ENCODE results near the gene SNAP91. TPM values are rescaled to one million over a fixed set of nuclear protein-coding genes. Genes with fewer than 3 reads are reported as not detected.

The SNAP91 gene
- total RNA-seq, 2 donors from 2014 or later: 2.9 to 7.2 TPM

DNA sequence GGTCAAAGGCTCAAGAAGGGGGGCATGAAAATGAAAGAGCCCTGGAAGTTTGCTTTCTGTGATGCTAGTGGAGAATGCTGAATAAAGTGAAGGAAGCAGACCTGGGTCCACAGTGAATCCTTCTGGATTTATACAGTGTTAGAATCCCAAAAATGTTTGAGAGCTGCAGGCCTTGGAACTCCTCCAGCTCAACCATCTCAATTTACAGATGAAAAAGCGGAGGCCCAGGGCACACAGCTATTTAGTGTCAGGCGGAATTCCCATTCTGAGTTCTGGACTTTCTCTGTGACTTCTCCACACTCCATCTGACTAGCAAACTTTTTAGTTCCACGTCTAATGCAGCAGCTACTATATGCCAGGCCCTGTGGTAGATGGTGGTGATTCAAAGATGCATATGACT, 198.1 kb downstream of the SNAP91 start:
- H3K9me3 ChIP-seq: no peaks in the 10 kb centered on the region
- intact Hi-C loops (cut with DNase I): loop anchor here (2.0 to 5.0 kb wide), 2 partner anchors 92 to 443 kb away; partner anchors contain the start of genes DOP1A and UBE3D
- no peak overlapping the region for H3K27ac ChIP-seq
- H3K4me3 ChIP-seq: no peak overlapping the region
- WGBS: 95% methylated on average over 3 of the region's 3 CpGs
- TF ChIP-seq, protein P1, sequence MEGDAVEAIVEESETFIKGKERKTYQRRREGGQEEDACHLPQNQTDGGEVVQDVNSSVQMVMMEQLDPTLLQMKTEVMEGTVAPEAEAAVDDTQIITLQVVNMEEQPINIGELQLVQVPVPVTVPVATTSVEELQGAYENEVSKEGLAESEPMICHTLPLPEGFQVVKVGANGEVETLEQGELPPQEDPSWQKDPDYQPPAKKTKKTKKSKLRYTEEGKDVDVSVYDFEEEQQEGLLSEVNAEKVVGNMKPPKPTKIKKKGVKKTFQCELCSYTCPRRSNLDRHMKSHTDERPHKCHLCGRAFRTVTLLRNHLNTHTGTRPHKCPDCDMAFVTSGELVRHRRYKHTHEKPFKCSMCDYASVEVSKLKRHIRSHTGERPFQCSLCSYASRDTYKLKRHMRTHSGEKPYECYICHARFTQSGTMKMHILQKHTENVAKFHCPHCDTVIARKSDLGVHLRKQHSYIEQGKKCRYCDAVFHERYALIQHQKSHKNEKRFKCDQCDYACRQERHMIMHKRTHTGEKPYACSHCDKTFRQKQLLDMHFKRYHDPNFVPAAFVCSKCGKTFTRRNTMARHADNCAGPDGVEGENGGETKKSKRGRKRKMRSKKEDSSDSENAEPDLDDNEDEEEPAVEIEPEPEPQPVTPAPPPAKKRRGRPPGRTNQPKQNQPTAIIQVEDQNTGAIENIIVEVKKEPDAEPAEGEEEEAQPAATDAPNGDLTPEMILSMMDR (IDR thresholded peaks at IDR 0.05): no peak
- TF ChIP-seq POLR2AphosphoS5 (IDR thresholded peaks at IDR 0.05): no peak
- TF ChIP-seq POLR2A (IDR thresholded peaks at IDR 0.05): no peak
- no peaks in the 10 kb centered on the region for H3K36me3 ChIP-seq
- H3K27me3 ChIP-seq (replicated peaks; ENCODE audit: insufficient read depth): no peaks in the 10 kb centered on the region
- no peaks in the 10 kb centered on the region for H3K4me1 ChIP-seq (replicated peaks)
- no peak for DNase-seq (ENCODE audit: low spot score)

DNA sequence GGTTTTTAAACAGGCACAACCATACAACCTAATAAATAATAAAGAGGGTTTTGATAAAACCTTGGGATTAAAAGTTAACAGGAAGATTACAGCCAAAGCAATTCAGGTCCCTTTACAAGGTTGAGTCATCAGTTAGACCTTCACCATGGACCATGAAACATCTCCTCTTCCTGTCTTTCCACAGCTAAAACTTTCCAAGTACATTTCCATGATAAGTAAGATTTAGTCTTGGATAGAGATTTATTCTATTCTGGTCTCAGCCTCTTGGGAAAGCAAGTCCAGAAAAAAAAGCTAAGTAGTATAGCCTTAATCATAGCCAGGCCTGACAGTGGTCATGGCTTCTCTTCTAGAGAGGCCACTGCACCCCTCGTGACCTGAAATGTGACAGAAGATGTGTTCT, 199.5 kb downstream of the SNAP91 start:
- Histone ChIP-seq H3K27me3 (replicated peaks; ENCODE audit: insufficient read depth) (no peaks in the 10 kb centered on the region), H3K36me3 (no peaks in the 10 kb centered on the region), H3K4me3 (no peak overlapping the region), H3K9me3 (no peaks in the 10 kb centered on the region), H3K4me1 (replicated peaks) (no peaks in the 10 kb centered on the region), H3K27ac (no peak overlapping the region)
- DNase-seq (ENCODE audit: low spot score): no peak
- WGBS: 93% methylated on average over 1 of the region's 1 CpG
- intact Hi-C loops (cut with DNase I): no loop called here
- TF ChIP-seq POLR2A (IDR thresholded peaks at IDR 0.05) (no peak), POLR2AphosphoS5 (IDR thresholded peaks at IDR 0.05) (no peak)
- TF ChIP-seq, protein P1 (IDR thresholded peaks at IDR 0.05): no peak

GRCh38 chr6:83505356-83505755, 203.5 kb downstream of the SNAP91 start:
- 76% methylated on average over 4 of the region's 4 CpGs for WGBS
- H3K36me3 ChIP-seq: no peaks in the 10 kb centered on the region
- intact Hi-C loops (cut with DNase I): no loop called here
- H3K4me1 ChIP-seq (replicated peaks): no peaks in the 10 kb centered on the region
- H3K4me3 ChIP-seq: no peak overlapping the region
- no peaks in the 10 kb centered on the region for H3K9me3 ChIP-seq
- TF ChIP-seq, protein P1 (IDR thresholded peaks at IDR 0.05): no peak
- TF ChIP-seq POLR2AphosphoS5 (IDR thresholded peaks at IDR 0.05) (no peak), POLR2A (IDR thresholded peaks at IDR 0.05) (no peak)
- DNase-seq (ENCODE audit: low spot score): no peak
- H3K27me3 ChIP-seq (replicated peaks; ENCODE audit: insufficient read depth): no peaks in the 10 kb centered on the region
- H3K27ac ChIP-seq: no peak overlapping the region

Other genes with a start within 250 kb of the SNAP91 start
- gene PRSS35, start 196.6 kb downstream of the SNAP91 start, total RNA-seq: 1 to 10 TPM in 1 of 2 donors, not detected in 1; 2.4 TPM
- under 1 TPM in 1 of 2 donors, not detected in 1; 0.23 TPM for gene RIPPLY2, start 144.3 kb upstream of the SNAP91 start, total RNA-seq
- gene CYB5R4, start 150.6 kb upstream of the SNAP91 start, total RNA-seq: 1 to 10 TPM; 8.2 to 8.6 TPM